ENCODE data around the gene ZSWIM6. TPM values are rescaled to one million over a fixed set of nuclear protein-coding genes. Genes with fewer than 3 reads are reported as not detected.

ZSWIM6 gene
- total RNA-seq, 2 experiments from 2014 or later, result 4.1 TPM

- POLR2A ChIA-PET, result no interaction called here
- no peaks in the 10 kb centered on the region for H3K27me3 ChIP-seq (ENCODE audit: control insufficient read depth in 1 of 2, insufficient read depth in 2 of 2, low read length in 2 of 2)
Measured at GRCh38 chr5:61455179-61456006, 123.3 kb downstream of the ZSWIM6 start.

GRCh38 chr5:61460471-61460870 lies 128.4 kb downstream of the ZSWIM6 start:
- peaks cover 45% of the 10 kb centered on the region for H3K4me1 Mint-ChIP-seq (ENCODE audit: low read depth)
- H3K36me3 ChIP-seq (ENCODE audit: insufficient read depth, low read length), result no peaks in the 10 kb centered on the region
- no peak overlapping the region for H3K27ac ChIP-seq (ENCODE audit: low read depth in 1 of 2, low read length in 2 of 2)
- no peak overlapping the region for H3K27ac Mint-ChIP-seq
- H3K4me3 ChIP-seq (ENCODE audit: low read length), result no peak overlapping the region
- DNase-seq, result no peak
- no peaks in the 10 kb centered on the region for H3K27me3 ChIP-seq (ENCODE audit: control insufficient read depth in 1 of 2, insufficient read depth in 2 of 2, low read length in 2 of 2)
- H3K9me3 ChIP-seq (ENCODE audit: control insufficient read depth in 1 of 2, insufficient read depth in 1 of 2, low read length in 2 of 2), result no peaks in the 10 kb centered on the region
- no peaks in the 10 kb centered on the region for H3K27me3 Mint-ChIP-seq
- H3K4me1 ChIP-seq (ENCODE audit: insufficient read depth, low read length), result peaks cover 3% of the 10 kb centered on the region
- ATAC-seq (ENCODE audit: poor library complexity), result no peak
- H3K4me3 Mint-ChIP-seq, result no peak overlapping the region
- TF ChIP-seq CTCF (IDR thresholded peaks at IDR 0.05), result no peak
- H3K9me3 Mint-ChIP-seq, result no peaks in the 10 kb centered on the region
- POLR2A ChIA-PET, result no interaction called here
- intact Hi-C loops (cut with DNase I, micrococcal nuclease), result no loop called here
- CTCF ChIA-PET, result no interaction called here
- H3K36me3 Mint-ChIP-seq (ENCODE audit: low read depth), result no peaks in the 10 kb centered on the region

More at GRCh38 chr5:61455179-61456006, 123.3 kb downstream of the ZSWIM6 start:
- Histone ChIP-seq H3K4me3 (ENCODE audit: low read length) (no peak overlapping the region), H3K9me3 (ENCODE audit: control insufficient read depth in 1 of 2, insufficient read depth in 1 of 2, low read length in 2 of 2) (no peaks in the 10 kb centered on the region), H3K4me1 (ENCODE audit: insufficient read depth, low read length) (no peaks in the 10 kb centered on the region), H3K27ac (ENCODE audit: low read depth in 1 of 2, low read length in 2 of 2) (no peak overlapping the region), H3K36me3 (ENCODE audit: insufficient read depth, low read length) (no peaks in the 10 kb centered on the region)
- ATAC-seq (ENCODE audit: poor library complexity) (no peak), DNase-seq (no peak)
- intact Hi-C loops (cut with DNase I, micrococcal nuclease), result no loop called here
- CTCF ChIA-PET, result interaction anchor here (1.6 kb wide), 1 partner anchor 8 kb away, joined by 3 read pairs; no protein-coding TSS in a partner anchor
- TF ChIP-seq CTCF (IDR thresholded peaks at IDR 0.05), result no peak
- Mint-ChIP-seq H3K4me3 (no peak overlapping the region), H3K4me1 (ENCODE audit: low read depth) (peaks cover 20% of the 10 kb centered on the region), H3K9me3 (no peaks in the 10 kb centered on the region), H3K27ac (no peak overlapping the region), H3K36me3 (ENCODE audit: low read depth) (no peaks in the 10 kb centered on the region), H3K27me3 (no peaks in the 10 kb centered on the region)

GRCh38 chr5:61461417-61461816 lies 129.4 kb downstream of the ZSWIM6 start:
- Histone ChIP-seq H3K4me3 (ENCODE audit: low read length) (no peak overlapping the region), H3K4me1 (ENCODE audit: insufficient read depth, low read length) (peaks cover 3% of the 10 kb centered on the region), H3K27ac (ENCODE audit: low read depth in 1 of 2, low read length in 2 of 2) (no peak overlapping the region), H3K27me3 (ENCODE audit: control insufficient read depth in 1 of 2, insufficient read depth in 2 of 2, low read length in 2 of 2) (no peaks in the 10 kb centered on the region), H3K9me3 (ENCODE audit: control insufficient read depth in 1 of 2, insufficient read depth in 1 of 2, low read length in 2 of 2) (no peaks in the 10 kb centered on the region), H3K36me3 (ENCODE audit: insufficient read depth, low read length) (no peaks in the 10 kb centered on the region)
- ATAC-seq (ENCODE audit: poor library complexity) (no peak), DNase-seq (no peak)
- no peak for TF ChIP-seq CTCF (IDR thresholded peaks at IDR 0.05)
- Mint-ChIP-seq H3K9me3 (no peaks in the 10 kb centered on the region), H3K36me3 (ENCODE audit: low read depth) (no peaks in the 10 kb centered on the region), H3K4me1 (ENCODE audit: low read depth) (peaks cover 43% of the 10 kb centered on the region), H3K27me3 (no peaks in the 10 kb centered on the region), H3K4me3 (no peak overlapping the region), H3K27ac (no peak overlapping the region)
- POLR2A ChIA-PET, result no interaction called here
- CTCF ChIA-PET, result no interaction called here
- intact Hi-C loops (cut with DNase I, micrococcal nuclease), result no loop called here
